Hypothalamus (tissue), 51 donors: ENCODE results near the gene DNAAF8.

Source experiments
- DNase-seq, 51 donors: peaks; one replicate each; lab custom pipeline; 2025; lab: John Stamatoyannopoulos, UW

DNAAF8 gene

GRCh38 chr16:4694642-4695451 lies 39.5 kb upstream of the DNAAF8 start:
- DNase-seq: peak in 30 of 51 donors; percentile 8 to 65 (median 39)

- DNase-seq: no peak
Measured at GRCh38 chr16:4695473-4696171, 38.7 kb upstream of the DNAAF8 start.

- DNase-seq: no peak
Measured at GRCh38 chr16:4696172-4696904, 38.0 kb upstream of the DNAAF8 start.

- no peak for DNase-seq
Measured at GRCh38 chr16:4696905-4697847, 37.2 kb upstream of the DNAAF8 start.

GRCh38 chr16:4697848-4698291 lies 36.5 kb upstream of the DNAAF8 start:
- DNase-seq: no peak

GRCh38 chr16:4698321-4699045 lies 35.9 kb upstream of the DNAAF8 start:
- DNase-seq: no peak

- no peak for DNase-seq
Measured at GRCh38 chr16:4699046-4699556, 35.2 kb upstream of the DNAAF8 start.

- DNase-seq: no peak
Measured at GRCh38 chr16:4700380-4700996, 33.8 kb upstream of the DNAAF8 start.

GRCh38 chr16:4700997-4701743 lies 33.2 kb upstream of the DNAAF8 start:
- DNase-seq: peak in 7 of 51 donors; percentile 16 to 44 (median 22)

GRCh38 chr16:4701791-4702465 lies 32.4 kb upstream of the DNAAF8 start:
- no peak for DNase-seq

GRCh38 chr16:4702466-4702808 lies 31.9 kb upstream of the DNAAF8 start:
- no peak for DNase-seq

GRCh38 chr16:4703906-4704305 lies 30.4 kb upstream of the DNAAF8 start:
- DNase-seq: no peak

GRCh38 chr16:4704491-4704890 lies 29.8 kb upstream of the DNAAF8 start:
- DNase-seq: no peak

GRCh38 chr16:4704913-4705312 lies 29.4 kb upstream of the DNAAF8 start:
- no peak for DNase-seq

- DNase-seq: no peak
Measured at GRCh38 chr16:4706871-4707270, 27.5 kb upstream of the DNAAF8 start.

GRCh38 chr16:4709481-4709880 lies 24.9 kb upstream of the DNAAF8 start:
- DNase-seq: no peak

GRCh38 chr16:4713663-4714501 lies 20.5 kb upstream of the DNAAF8 start:
- DNase-seq: no peak
